MM.1S (cell line): ENCODE results near the gene TBX5.

Source experiments
- DNase-seq: peaks from one replicate; pipeline ENCODE4 v3.0.0-alpha.2; 2015
- H2AFZ ChIP-seq: fragments of 300-600 bp; sonication (generic); 2 replicates; pipeline ENCODE4 v1.6.0; 2016; ENCODE audit warnings: antibody characterized with exemption, low read length
- H3F3A ChIP-seq: fragments of 300-600 bp; sonication (generic); 2 replicates; pipeline ENCODE4 v1.6.1; 2016; ENCODE audit warnings: mild to moderate bottlenecking, antibody characterized with exemption, low read length, moderate library complexity, mixed read lengths; ENCODE audit not compliant: insufficient read depth
- H3K27ac ChIP-seq: fragments of 300-600 bp; sonication (generic); 2 replicates; pipeline ENCODE4 v1.5.1; 2016; ENCODE audit warnings: mild to moderate bottlenecking, low read length
- H3K27me3 ChIP-seq: fragments of 300-600 bp; sonication (generic); replicated peaks from 2 replicates; pipeline ENCODE4 v1.6.0; 2016; ENCODE audit warnings: low read length; ENCODE audit not compliant: insufficient read depth
- H3K36me3 ChIP-seq: fragments of 300-600 bp; sonication (generic); replicated peaks from 2 replicates; pipeline ENCODE4 v1.6.1; 2016; ENCODE audit warnings: mild to moderate bottlenecking, low read length, mixed read lengths; ENCODE audit not compliant: insufficient read depth
- H3K4me1 ChIP-seq: fragments of 300-600 bp; sonication (generic); 2 replicates; pipeline ENCODE4 v1.6.1; 2016; ENCODE audit warnings: low read length, mixed read lengths
- H3K4me2 ChIP-seq: fragments of 300-600 bp; sonication (generic); 2 replicates; pipeline ENCODE4 v1.6.0; 2016; ENCODE audit warnings: low read depth, low read length
- H3K4me3 ChIP-seq: fragments of 300-600 bp; sonication (generic); 2 replicates; pipeline ENCODE4 v1.5.1; 2016; ENCODE audit warnings: low read length, mixed read lengths
- H3K79me2 ChIP-seq: fragments of 300-600 bp; sonication (generic); 2 replicates; pipeline ENCODE4 v1.6.1; 2016; ENCODE audit warnings: mixed run types, low read length, mixed read lengths
- H3K9ac ChIP-seq: fragments of 300-600 bp; sonication (generic); 2 replicates; pipeline ENCODE4 v1.6.1; 2016; ENCODE audit warnings: low read length, mixed read lengths
- H3K9me2 ChIP-seq: fragments of 300-600 bp; sonication (generic); replicated peaks from 2 replicates; pipeline ENCODE4 v1.6.1; 2016; ENCODE audit warnings: mild to moderate bottlenecking, low read length, mixed read lengths; ENCODE audit not compliant: insufficient read depth
- H3K9me3 ChIP-seq: fragments of 300-600 bp; sonication (generic); replicated peaks from 2 replicates; pipeline ENCODE4 v1.6.1; 2016; ENCODE audit warnings: mild to moderate bottlenecking, low read length, mixed read lengths; ENCODE audit not compliant: insufficient read depth
- H4K20me1 ChIP-seq: fragments of 300-600 bp; sonication (generic); 2 replicates; pipeline ENCODE4 v1.6.1; 2016; ENCODE audit warnings: mild to moderate bottlenecking, low read length, moderate library complexity, mixed read lengths; ENCODE audit not compliant: insufficient read depth
- CTCF ChIP-seq: fragments of 300-600 bp; sonication (generic); IDR thresholded peaks from 2 replicates; pipeline ENCODE4 v1.5.1; 2016; ENCODE audit warnings: antibody characterized with exemption, low read length, mixed read lengths
- EZH2 ChIP-seq: fragments of 300-600 bp; sonication (generic); optimal IDR thresholded peaks from 2 replicates; pipeline ENCODE3; 2017; ENCODE audit warnings: low read depth, mild to moderate bottlenecking, antibody characterized with exemption, low read length, mixed read lengths
- EZH2phosphoT487 ChIP-seq: fragments of 300-600 bp; sonication (generic); IDR thresholded peaks from 2 replicates; pipeline ENCODE4 v1.6.1; 2018; ENCODE audit warnings: antibody characterized with exemption, low read length

TBX5 gene

GRCh38 chr12:114439261-114439683 is 33.3 kb upstream of the TBX5 start:
- Histone ChIP-seq H3K4me2 (no peak overlapping the region), H3K36me3 (no peaks in the 10 kb centered on the region), H3K9me3 (no peaks in the 10 kb centered on the region), H3K4me1 (no peaks in the 10 kb centered on the region), H3K27me3 (no peaks in the 10 kb centered on the region), H4K20me1 (no peaks in the 10 kb centered on the region), H3K79me2 (no peaks in the 10 kb centered on the region), H3F3A (no peaks in the 10 kb centered on the region), H3K27ac (no peak overlapping the region), H3K4me3 (no peak overlapping the region), H3K9me2 (no peaks in the 10 kb centered on the region), H3K9ac (no peak overlapping the region), H2AFZ (no peak overlapping the region)
- no peak for TF ChIP-seq EZH2
- TF ChIP-seq EZH2phosphoT487, result no peak
- no peak for TF ChIP-seq CTCF
- DNase-seq, result no peak

DNA sequence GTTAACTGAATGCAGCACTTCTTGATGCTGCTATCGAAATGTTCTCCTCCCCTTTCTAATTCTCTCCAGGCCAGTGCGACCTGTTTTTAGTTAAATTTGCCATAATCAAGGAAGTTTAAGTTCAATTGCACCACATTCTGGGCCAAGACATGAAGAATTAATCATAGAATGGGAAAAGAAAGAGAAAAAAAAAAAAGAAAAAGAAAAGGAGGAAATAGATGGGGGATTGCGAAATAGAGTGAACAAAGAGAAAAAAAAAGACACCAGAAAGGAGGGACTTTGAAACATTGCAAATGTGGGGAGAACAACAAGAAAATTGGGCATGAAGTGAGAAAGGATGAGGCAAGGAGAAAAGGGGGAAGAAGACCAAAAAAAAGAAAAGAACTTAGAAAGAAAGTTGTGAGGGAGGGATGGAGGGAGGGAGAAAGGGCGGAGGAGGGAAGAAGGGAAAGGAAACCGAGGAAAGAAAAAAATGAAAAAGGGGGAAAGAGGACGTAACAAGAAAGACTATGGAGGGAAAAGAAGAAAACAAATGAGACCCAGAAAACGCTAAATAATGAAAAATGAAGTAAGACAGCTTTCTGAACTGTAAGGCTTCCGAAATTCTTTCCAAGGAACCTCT is 32.8 kb upstream of the TBX5 start:
- H3F3A ChIP-seq, result no peaks in the 10 kb centered on the region
- no peaks in the 10 kb centered on the region for H3K9me2 ChIP-seq
- H3K9me3 ChIP-seq, result no peaks in the 10 kb centered on the region
- H3K4me1 ChIP-seq, result no peaks in the 10 kb centered on the region
- H3K4me2 ChIP-seq, result no peak overlapping the region
- H2AFZ ChIP-seq, result no peak overlapping the region
- H3K9ac ChIP-seq, result no peak overlapping the region
- H3K4me3 ChIP-seq, result no peak overlapping the region
- H4K20me1 ChIP-seq, result no peaks in the 10 kb centered on the region
- no peaks in the 10 kb centered on the region for H3K36me3 ChIP-seq
- no peak for TF ChIP-seq CTCF
- no peak for TF ChIP-seq EZH2phosphoT487
- TF ChIP-seq EZH2, result no peak
- H3K27me3 ChIP-seq, result no peaks in the 10 kb centered on the region
- no peak for DNase-seq
- no peak overlapping the region for H3K27ac ChIP-seq
- H3K79me2 ChIP-seq, result no peaks in the 10 kb centered on the region

- no peak for TF ChIP-seq CTCF
- no peak for TF ChIP-seq EZH2phosphoT487
- TF ChIP-seq EZH2, result no peak
- H3K4me2 ChIP-seq, result no peak overlapping the region
- no peaks in the 10 kb centered on the region for H3K4me1 ChIP-seq
- H3K27ac ChIP-seq, result no peak overlapping the region
- H3K27me3 ChIP-seq, result no peaks in the 10 kb centered on the region
- no peak overlapping the region for H3K9ac ChIP-seq
- H3K9me2 ChIP-seq, result no peaks in the 10 kb centered on the region
- H3K36me3 ChIP-seq, result no peaks in the 10 kb centered on the region
- H3K79me2 ChIP-seq, result no peaks in the 10 kb centered on the region
- no peak for DNase-seq
- no peaks in the 10 kb centered on the region for H3K9me3 ChIP-seq
- no peaks in the 10 kb centered on the region for H3F3A ChIP-seq
- no peaks in the 10 kb centered on the region for H4K20me1 ChIP-seq
- no peak overlapping the region for H2AFZ ChIP-seq
- no peak overlapping the region for H3K4me3 ChIP-seq
Observed at GRCh38 chr12:114434341-114434740, 28.4 kb upstream of the TBX5 start.
